Umbilical cord (tissue), 2 donors: ENCODE measurements around the gene FAM174C. TPM values are rescaled to one million over a fixed set of nuclear protein-coding genes. Genes with fewer than 3 reads are reported as not detected.
A peak's percentile ranks its signal among the peaks of the same experiment; 100 is the strongest.

ENCODE experiments used
- DNase-seq: peaks from one replicate; pipeline ENCODE4 v3.0.0-alpha.2; 2015; ENCODE audit warnings: low spot score
- total RNA-seq: library from RNA; depleted of rRNA; stranded (reverse); fragments of >200 nt; gene quantifications from one replicate; pipeline ENCODE4 v1.2.3, GENCODE V29; 2014; ENCODE audit warnings: low replicate concordance; ENCODE audit not compliant: insufficient read depth

FAM174C gene
- total RNA-seq, 1 donor from 2014 or later, result 1.7 TPM

DNA sequence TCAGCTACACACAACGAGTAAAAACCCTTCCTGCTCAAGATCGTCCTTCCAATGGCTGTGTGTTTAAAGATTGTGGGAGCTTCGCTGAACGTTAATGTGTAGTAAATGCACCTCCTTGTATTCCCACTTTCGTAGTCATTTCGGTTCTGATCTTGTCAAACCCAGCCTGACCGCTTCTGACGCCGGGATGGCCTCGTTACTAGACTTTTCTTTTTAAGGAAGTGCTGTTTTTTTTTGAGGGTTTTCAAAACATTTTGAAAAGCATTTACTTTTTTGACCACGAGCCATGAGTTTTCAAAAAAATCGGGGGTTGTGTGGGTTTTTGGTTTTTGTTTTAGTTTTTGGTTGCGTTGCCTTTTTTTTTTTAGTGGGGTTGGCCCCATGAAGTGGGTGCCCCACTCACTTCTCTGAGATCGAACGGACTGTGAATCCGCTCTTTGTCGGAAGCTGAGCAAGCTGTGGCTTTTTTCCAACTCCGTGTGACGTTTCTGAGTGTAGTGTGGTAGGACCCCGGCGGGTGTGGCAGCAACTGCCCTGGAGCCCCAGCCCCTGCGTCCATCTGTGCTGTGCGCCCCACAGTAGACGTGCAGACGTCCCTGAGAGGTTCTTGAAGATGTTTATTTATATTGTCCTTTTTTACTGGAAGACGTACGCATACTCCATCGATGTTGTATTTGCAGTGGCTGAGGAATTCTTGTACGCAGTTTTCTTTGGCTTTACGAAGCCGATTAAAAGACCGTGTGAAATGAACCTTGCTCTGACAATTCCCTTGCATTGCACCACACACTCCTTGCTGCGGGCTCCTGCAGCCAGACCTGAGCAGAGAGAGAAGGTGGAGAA, 2.7 kb upstream of the FAM174C start:
- no peak for DNase-seq

DNA sequence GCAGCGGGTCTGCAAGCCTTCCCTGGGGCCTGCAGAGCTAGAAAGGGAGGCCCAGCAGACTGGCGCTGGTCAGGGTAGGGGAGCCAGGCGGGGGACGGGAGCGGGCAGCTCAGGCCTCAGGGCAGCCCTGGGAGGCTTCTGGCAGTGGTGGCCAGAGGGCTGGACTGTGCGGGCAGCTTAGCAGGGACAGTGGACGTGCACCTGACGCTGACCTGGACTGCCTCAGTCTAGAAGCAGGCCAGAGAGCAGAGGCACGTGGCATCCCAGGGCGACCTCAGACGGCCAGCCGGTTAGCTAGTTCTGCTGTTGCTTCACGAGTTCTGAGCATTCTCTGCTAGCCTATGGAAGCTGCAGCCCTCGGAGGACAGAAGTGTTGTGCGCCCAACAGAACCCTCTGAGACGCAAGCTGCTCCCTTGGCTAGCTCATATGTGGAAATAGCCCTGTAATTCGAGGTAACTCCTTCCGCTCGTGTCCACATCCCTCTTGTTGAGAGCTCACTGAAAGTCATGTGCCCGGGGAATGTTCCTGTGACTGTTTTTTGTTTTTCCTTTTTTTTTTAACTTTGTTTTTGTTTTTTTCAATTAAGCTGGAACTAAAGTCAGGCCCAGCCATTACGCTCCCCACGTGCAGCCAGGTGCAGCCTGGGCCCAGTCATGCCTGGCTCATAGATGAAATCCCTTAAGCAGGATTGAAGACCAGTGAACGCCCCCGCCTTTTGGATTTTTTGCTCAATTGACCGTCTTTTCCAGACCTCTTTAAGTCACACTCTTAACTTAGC, 1.9 kb upstream of the FAM174C start:
- no peak for DNase-seq

DNA sequence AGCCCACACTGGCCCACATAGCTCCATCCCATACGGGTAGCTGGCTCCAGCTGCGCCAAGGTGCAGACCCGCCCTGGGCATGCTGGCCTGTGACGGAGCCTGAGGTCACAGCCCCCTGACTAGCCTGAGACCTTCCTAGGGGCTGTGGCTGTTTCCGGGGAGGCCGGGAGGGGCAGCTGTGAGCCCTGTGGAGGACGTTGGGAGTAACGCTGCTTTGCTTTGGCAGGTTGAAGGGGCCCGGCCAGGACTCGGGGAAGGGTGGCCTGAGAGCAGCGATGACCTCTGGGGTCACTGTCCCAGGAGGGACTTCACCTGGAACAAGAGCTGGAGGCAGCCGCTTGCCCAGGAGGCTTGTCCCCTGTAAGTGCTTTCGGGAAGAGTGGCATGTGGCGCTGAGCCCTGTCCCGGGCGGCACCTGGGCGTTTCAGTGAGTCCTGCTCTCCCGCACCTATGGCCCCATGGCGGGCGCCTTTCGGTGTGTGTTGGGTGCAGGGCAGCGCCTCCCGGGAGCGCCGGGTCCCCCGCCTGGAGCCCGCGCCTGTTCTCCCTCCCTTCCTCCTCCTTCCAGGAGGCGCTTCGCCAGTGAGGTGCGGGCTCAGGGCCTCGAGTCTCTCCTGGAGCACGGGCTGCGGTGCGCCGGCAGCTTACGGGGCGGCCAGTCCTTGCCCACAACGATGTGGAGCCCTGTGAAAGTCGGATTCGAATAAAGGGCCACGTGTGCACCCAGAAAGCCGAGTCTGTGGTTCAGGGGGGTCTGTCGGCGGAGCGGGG, 1.1 kb upstream of the FAM174C start:
- DNase-seq, result no peak

DNA sequence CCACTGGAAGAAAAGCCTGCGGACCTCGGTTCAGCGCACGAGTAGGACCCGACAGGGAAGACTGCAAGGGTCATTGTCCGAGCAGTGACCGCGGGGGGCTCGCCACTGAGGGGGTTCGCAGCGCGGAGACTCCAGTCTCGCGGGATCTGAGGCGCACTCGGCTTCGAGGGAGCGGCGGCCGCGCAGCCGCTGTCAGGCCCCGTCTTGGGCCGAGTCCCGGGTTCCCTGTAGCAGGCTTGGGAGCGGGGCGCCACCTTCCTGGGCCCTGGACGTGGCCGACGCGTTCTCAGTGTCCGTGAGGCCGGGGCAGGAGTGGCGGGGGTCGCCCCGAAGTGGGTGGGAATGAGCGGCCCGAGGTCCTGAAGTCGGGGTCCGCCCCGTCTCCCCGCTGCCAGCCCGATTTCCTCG, 474 bp upstream of the FAM174C start:
- DNase-seq, result no peak

DNA sequence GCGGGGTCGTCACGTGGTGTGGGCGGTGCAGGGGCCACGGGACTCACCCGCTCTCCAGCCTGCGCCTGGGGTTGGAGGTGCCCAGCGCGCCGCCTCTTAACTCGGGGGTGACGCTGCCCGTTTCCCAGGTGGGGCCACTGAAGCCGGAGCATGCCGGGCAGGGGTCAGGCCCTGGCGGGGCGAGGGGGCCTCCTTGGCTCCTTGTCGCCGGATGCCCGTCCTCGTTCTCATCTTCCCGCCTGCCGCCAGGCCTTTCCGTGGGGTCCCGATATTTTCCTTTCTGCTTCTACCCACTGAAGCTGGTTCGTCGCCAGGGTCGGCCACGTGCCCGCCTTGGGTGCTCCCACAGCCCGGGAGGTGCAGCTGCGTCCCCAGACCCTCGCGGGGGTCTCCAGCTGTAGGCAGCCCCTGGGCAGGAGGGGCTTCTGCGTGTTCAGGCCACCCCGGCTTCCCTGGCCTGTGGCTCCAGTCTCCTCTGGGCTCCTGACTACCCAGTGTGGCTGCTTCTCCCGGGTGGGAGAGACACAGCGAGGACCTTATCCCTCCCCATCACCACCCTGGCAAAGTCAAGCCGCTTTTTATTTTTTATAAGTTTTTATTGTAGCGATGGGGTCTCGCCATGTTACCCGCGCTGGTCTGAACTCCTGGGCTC, 772 bp downstream of the FAM174C start:
- DNase-seq, result no peak

DNA sequence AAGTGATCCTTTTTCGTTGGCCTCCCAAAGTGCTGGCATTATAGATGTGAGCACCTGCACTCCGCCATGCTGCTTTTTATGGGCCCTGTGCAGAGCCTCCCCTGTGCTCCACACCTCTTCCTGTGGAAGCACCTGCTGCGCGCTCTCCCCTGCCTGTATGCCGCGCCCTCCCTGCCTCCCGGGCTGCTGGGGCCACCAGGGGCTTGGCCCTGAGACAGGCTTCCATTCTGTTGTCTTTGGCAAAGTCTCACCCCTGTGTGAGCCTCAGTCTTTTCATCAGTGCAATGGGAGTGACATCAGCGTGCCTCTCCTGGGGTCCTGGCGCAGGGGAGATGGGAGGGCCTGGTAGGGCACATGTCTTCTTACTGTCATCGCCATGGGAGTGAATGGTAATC, 1.3 kb downstream of the FAM174C start:
- no peak for DNase-seq

DNA sequence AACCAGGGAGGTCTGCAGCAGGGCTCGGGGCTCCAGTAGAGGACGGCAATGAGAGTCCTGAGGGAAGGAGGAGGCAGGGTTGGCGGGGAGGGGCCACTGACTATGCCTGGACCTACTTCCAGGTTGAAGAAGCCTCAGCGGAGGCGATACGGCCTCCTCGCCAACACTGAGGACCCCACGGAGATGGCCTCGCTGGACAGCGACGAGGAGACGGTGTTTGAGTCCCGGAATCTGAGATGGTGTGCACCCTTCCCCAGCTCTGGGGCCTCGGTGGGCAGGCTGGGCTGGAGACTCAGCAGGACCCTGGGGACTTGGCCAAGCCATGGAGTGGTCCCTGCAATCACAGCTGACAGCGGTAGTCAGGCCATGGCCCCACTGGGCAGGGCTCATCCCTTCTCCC, 1.7 kb downstream of the FAM174C start:
- DNase-seq, result no peak

DNA sequence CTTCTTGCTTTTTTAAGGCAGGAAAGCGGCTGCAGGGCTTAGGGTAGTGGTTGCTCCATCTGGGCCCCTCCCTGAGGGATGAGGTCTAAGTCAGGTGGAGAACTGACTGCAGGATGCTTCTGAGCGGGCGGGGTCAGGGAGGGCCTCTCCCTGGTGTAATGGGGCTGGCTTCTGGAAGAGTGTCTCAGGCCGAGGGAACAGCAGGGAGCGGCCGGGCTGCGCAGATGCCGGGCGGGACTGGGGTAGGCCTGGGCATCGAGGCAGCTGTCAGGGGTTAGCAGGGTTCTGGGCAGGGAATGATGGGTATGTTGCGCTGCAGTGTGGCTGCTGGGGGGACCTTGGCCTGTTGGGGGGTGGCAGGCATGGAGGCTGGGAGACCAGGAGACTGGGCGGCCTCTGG, 2.7 kb downstream of the FAM174C start:
- DNase-seq, result no peak

DNA sequence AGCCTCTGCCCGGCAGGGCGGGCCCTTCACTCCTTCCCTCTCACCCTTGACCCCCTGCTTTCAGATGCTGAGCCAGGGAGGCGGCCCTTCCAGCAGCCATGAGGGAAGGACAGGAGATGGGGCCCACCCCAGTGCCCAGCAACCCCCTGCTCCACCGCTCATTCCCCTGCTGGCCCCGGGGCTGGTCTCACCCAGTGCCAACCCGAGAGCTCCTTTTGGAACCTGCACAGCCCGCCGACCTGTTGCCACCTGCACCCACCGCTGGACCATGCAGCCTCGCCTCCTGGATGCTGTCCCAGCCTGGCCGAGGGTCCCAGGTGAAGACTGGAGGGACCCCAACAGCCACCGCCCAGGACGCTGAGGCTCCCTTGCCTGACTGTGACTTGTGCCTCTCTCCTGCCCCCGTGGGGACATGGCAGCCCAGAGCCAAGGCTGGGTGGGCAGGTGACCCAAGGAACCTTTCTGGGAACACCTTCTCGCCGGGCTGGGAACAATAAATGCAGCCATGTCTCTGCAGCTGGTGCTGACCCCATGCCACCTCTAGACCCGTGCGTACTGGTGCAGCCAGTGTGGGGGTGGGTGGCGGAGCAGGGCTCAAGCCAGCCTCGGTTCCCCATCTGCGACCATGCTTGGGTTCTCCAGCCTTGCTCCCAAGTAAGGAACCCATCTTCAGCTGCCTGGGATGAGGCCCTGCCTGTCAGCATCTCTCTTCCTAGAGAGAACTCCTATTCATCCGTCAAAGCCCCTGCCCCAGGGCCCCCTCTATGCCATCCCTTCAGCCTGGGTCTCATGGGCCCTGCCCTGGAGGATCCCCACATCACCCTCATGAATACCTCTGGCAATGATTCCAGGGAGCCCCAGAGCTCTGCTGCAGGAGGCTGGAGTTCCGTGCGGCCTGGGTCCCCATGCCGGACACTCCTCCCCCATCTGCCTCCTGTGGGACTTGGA, 3.7 kb downstream of the FAM174C start:
- DNase-seq, result no peak

DNA sequence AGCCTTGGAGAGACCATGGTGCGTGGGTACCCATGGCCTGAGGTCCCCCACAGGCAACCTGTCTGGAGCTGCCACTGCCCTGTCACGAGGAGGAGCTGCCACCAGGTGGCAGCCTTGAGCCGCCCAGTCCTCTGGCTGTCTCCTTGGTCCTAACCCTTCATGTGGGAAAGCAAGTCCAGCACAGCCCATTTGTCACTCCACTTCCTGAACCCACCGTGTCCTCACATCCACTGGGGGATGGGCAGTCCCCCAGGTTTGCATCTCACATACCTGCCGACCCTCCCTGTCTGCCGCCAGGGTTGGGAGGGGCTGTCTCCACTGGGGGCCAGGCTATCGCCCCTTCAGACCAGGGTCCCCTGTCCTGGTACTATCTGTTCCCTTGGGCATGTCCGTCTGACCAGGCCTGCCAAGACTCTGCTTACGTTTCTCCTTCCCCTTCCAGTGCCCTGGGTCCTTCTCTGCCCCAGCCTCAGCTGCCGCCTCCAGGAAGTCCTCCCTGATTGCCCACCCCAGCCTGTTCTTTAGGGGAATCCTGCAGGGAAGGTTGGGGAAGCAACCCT, 4.5 kb downstream of the FAM174C start:
- DNase-seq, result peak; percentile 85

DNA sequence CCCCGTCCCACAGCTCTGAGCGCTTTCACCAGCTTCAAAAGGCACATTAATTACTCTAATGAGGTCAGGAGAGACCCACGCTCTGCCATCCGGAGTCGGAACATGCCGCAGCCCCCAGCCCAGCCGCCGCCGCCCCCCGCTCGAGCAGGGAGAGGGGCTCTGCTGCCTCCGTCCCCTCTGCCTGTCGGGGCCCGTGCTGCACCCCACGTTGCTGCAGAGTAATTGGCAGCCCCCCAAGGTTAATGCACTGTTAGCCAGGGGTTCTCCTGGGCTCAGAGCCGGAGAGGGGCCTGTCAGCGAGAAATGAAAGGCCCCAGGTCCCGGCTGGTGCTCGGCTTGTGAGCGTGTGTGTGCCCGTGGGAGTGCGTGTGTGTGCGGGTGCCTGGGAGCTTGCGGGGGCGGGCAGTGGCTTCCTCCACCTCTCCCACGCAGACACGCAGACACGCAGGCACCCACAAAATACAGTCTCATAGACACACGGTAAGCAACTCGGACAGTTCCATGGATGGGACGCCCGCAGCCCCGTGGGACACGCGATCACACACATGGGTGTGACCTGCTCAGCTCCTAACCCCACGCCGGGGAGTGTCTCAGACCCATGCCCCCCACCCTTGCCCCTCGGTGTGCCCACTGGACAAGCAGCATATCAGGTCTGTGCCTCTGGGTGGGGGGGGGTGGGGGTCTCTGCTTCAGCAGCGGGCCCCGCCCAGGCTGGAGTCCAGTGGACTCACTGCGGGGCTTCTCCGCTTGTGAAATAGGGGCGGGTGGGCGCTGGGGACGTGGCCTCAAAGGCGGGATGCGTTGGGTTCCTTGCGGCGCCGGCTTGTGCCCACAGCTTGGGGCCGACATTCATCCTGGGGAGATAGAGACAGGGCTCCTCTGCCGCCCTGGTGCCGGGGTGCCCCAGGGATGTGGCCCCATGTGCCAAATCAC, 5.6 kb downstream of the FAM174C start:
- no peak for DNase-seq

DNA sequence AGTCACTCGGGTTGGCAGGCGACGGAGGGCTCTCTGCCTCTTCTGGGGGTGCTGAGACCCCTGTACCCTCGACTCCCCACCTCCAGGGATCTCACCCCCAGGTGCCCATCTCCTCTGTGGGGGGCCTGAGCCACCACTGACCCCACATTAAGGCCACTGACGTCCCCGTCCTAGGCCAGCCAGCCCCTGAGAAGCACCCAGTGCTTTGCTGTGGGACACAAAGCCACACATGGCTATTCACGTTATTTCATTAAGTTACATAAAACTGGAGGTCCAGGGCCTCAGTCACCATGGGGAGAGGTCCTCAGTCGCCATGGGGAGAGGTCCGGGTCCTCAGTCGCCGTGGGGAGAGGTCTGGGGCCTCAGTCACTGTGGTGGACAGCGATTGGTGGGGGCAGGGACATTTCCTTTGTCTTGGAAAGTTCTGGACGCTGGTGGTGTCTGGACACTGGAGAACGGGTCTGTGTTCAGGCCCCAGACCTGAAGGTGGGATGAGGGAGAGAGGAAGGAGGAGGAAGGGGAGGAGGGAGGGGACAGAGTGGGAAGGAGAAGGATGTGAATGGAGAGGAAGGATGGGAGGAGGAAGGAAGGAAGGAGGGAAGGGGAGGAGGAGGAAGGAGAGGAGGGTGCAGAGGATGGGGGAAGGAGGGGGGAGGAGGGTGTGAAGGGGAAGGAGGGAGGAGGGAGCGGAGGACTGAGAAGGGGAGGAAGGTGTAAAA, 6.4 kb downstream of the FAM174C start:
- DNase-seq, result no peak

DNA sequence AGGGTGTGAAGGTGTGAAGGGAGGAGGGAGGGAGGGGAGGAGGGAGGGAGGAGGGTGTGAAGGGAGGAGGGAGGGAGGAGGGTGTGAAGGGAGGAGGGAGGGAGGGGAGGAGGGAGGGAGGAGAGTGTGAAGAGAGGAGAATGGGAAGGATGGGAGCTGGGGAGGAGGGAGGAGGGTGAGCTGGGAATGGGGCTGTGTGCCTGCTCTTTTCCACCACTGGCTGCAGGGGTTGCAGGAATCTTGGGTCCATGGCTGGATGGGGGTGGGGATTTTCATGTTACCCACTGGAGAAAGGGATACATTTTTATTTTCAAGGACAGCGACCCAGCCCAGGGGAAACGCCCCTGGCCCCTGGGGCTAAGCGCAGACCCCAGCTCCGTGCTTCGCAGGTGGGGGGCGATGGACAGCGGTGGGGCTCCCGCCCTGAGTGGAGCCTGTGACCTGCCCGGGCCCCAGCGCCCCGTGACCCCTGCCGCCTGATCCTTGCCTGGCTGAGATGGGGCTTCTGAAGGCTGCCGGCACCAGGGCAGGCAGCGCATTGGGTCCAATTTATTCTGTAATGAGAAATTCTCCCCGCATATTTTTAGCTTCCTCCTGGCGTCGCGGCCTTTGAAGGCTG, 7.4 kb downstream of the FAM174C start:
- DNase-seq, result no peak

DNA sequence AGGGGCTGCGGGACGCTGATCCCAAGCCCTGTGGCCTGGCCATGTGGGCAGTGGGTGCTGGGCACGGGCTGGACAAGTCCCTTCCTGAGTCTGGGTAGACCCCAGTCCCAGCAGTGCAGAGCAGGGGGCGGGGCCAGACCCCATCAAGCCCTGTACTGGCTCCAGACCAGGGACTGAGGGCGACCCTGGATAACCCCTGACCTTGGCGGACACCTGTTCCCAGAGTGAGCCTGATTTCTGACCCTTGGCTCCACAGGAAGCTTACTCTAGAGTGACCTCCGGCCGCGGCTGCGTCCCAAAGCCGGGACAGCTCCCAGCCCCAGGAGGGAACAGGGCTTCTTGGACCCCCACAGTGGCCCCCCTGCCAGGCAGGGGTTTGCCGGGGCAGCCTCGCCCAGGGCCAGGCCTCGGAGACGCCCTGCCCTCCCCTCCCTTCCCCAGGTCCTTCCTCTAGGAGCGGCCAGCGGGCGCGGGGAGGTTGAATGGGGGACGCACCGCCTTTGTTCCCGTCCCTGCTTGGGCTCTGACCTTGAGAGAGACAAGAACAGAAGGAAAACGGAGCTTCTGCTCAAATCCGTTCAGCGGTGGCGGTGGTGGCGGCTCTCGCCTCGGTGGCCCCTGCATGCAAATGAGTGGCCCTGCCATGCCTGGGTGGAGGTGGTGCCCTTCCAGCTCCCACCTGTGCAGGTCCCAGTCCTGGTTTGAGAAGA, 8.0 kb downstream of the FAM174C start:
- DNase-seq, result no peak

DNA sequence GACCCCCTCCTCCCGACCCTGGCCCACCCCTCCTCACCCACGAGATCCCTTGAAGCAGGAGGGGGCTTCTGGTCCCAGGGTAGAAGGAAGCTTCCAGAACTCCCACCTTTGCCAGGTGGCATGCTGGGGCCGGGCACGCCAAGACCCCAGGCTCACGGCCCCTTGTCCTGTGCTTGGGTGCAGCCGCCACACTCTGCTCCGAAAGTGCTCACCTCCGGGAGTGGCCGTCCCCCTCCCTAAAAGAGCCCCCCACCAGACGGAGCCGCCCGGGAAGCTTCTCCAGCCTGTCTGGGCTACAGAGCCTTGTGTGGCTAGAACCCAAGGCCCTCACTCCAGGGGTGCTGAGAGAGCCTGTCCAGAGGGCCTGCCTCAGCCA, 8.6 kb downstream of the FAM174C start:
- DNase-seq, result no peak

DNA sequence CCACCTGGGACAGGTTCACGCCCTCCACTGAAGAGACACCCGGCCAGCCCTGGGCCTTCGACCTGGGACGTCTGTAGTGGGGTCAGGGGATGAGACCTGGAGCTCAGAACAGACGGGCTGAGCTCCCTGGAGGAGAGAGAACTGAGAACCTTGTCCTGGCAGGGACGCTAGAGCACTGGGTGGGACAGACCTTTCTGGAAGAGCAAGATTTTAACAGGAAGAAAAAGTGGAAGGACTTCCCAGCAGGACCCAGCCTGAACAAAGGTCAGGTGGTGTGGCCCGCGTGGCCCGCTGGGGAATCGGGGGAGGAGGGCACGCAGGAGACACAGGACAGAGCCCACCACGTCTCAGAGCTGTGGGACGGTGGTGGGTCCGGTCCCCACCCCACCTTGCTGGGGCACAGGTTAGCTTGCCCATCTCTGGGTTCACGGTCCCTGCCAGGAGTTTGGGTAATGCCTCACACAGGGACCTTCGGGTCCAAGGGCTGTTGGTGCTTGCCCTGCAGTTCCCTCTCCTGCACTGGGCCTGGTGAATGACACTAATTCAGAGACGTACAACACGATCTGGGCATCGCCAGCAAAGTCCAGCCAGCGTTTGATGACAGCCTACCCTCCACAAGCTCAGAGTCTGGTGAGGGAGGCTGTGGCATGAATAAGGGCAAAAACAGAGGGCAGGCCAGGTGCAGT, 9.1 kb downstream of the FAM174C start:
- DNase-seq, result no peak
